ENCODE data around the gene ATP2A1. TPM values are rescaled to one million over a fixed set of nuclear protein-coding genes. Genes with fewer than 3 reads are reported as not detected.

The ATP2A1 gene
- total and polyA plus RNA-seq, 2 of the 13 experiments (the other 11 are each of a cell fraction or from before 2014, with no cell fraction given), result 3.2 to 12.5 TPM

GRCh38 chr16:28865722-28866453 is 12.4 kb upstream of the ATP2A1 start (continued):
- TF ChIP-seq TARDBP (CRISPR knock-in tag; IDR thresholded peaks at IDR 0.05) (no peak), ZNF230 (CRISPR knock-in tag; IDR thresholded peaks at IDR 0.05) (no peak), DMAP1 (CRISPR knock-in tag; IDR thresholded peaks at IDR 0.05) (no peak), ELF4 (CRISPR knock-in tag; IDR thresholded peaks at IDR 0.05; ENCODE audit: borderline replicate concordance) (no peak), HNF4G (IDR thresholded peaks at IDR 0.05; ENCODE audit: borderline replicate concordance, low read depth, low read length) (peak; percentile 78; the same call in 1 of the 2 replicates), HNF4G (CRISPR knock-in tag; IDR thresholded peaks at IDR 0.05; ENCODE audit: borderline replicate concordance, low read depth) (no peak), SSRP1 (CRISPR knock-in tag; IDR thresholded peaks at IDR 0.05) (no peak), NRL (CRISPR knock-in tag; IDR thresholded peaks at IDR 0.05; ENCODE audit: borderline replicate concordance) (no peak), CHD2 (IDR thresholded peaks at IDR 0.05; ENCODE audit: low read depth, low read length) (no peak), ZNF329 (CRISPR knock-in tag; IDR thresholded peaks at IDR 0.05; ENCODE audit: low read depth) (no peak), JUN (CRISPR knock-in tag; IDR thresholded peaks at IDR 0.05) (no peak), HNRNPK (IDR thresholded peaks at IDR 0.05; ENCODE audit: low read depth, low read length, poor library complexity, severe bottlenecking) (no peak), RNF2 (conservative IDR thresholded peaks at IDR 0.05; ENCODE audit: low read depth) (no peak), ZNF557 (CRISPR knock-in tag; IDR thresholded peaks at IDR 0.05) (no peak), ZNF616 (CRISPR knock-in tag; IDR thresholded peaks at IDR 0.05; ENCODE audit: low read depth) (peak; percentile 37; the same call in 1 of the 2 replicates), ONECUT2 (CRISPR knock-in tag; IDR thresholded peaks at IDR 0.05) (no peak), GABPA (IDR thresholded peaks at IDR 0.05; ENCODE audit: low read depth, low read length) (no peak), GABPA (CRISPR knock-in tag; IDR thresholded peaks at IDR 0.05; ENCODE audit: low read depth) (peak; percentile 58; the same call in 1 of the 2 replicates), NFIC (IDR thresholded peaks at IDR 0.05; ENCODE audit: low read length) (no peak), ZNF792 (CRISPR knock-in tag; IDR thresholded peaks at IDR 0.05) (no peak), ZNF232 (CRISPR knock-in tag; IDR thresholded peaks at IDR 0.05; ENCODE audit: borderline replicate concordance) (no peak), ZSCAN25 (CRISPR knock-in tag; IDR thresholded peaks at IDR 0.05) (no peak; the same call in 1 of the 2 replicates), HOXA7 (CRISPR knock-in tag; IDR thresholded peaks at IDR 0.05) (no peak), ZNF720 (CRISPR knock-in tag; IDR thresholded peaks at IDR 0.05) (no peak), ZNF766 (CRISPR knock-in tag; IDR thresholded peaks at IDR 0.05; ENCODE audit: borderline replicate concordance) (0 out of 2 replicates have a peak, but pooled peaks have one; percentile 27), ISL2 (CRISPR knock-in tag; IDR thresholded peaks at IDR 0.05) (no peak), HES4 (CRISPR knock-in tag; IDR thresholded peaks at IDR 0.05; ENCODE audit: borderline replicate concordance) (no peak), ZNF644 (CRISPR knock-in tag; IDR thresholded peaks at IDR 0.05; ENCODE audit: low read depth) (no peak), ZNF362 (CRISPR knock-in tag; IDR thresholded peaks at IDR 0.05; ENCODE audit: borderline replicate concordance) (no peak), PHF20 (CRISPR knock-in tag; IDR thresholded peaks at IDR 0.05) (0 out of 2 replicates have a peak, but pooled peaks have one; percentile 40)
- TF ChIP-seq, protein P1, sequence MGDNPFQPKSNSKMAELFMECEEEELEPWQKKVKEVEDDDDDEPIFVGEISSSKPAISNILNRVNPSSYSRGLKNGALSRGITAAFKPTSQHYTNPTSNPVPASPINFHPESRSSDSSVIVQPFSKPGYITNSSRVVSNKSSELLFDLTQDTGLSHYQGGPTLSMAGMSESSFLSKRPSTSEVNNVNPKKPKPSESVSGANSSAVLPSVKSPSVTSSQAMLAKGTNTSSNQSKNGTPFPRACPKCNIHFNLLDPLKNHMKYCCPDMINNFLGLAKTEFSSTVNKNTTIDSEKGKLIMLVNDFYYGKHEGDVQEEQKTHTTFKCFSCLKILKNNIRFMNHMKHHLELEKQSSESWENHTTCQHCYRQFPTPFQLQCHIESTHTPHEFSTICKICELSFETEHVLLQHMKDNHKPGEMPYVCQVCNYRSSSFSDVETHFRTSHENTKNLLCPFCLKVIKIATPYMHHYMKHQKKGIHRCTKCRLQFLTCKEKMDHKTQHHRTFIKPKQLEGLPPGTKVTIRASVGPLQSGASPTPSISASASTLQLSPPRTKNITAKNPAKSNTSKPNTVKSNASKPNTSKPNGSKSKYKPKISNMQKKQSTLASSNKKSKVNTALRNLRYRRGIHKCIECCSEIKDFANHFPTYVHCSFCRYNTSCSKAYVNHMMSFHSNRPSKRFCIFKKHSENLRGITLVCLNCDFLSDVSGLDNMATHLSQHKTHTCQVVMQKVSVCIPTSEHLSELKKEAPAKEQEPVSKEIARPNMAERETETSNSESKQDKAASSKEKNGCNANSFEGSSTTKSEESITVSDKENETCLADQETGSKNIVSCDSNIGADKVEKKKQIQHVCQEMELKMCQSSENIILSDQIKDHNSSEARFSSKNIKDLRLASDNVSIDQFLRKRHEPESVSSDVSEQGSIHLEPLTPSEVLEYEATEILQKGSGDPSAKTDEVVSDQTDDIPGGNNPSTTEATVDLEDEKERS (CRISPR knock-in tag; IDR thresholded peaks at IDR 0.05), result no peak

All from HepG2 (cell line).